Neural cell (in vitro differentiated cells): ENCODE data around the gene NDUFAB1. TPM values are rescaled to one million over a fixed set of nuclear protein-coding genes. Genes with fewer than 3 reads are reported as not detected.

Experiments
- H2AFZ ChIP-seq: fragments of 200-600, 300-800 bp; sonication (generic), shearing (Covaris generic); 2 replicates; pipeline ENCODE4 v1.6.0; 2014; ENCODE audit warnings: low read depth, mild to moderate bottlenecking, antibody characterized with exemption, low read length, moderate library complexity
- H3F3A ChIP-seq: fragments of 200-600 bp; shearing (Covaris generic); 2 replicates; pipeline ENCODE4 v1.6.1; 2016; ENCODE audit warnings: mild to moderate bottlenecking, moderate library complexity, mixed read lengths, antibody characterized with exemption, low read length; ENCODE audit not compliant: insufficient read depth, poor library complexity, severe bottlenecking
- H3K27ac ChIP-seq: fragments of 200-600, 300-800 bp; sonication (generic), shearing (Covaris generic); 2 replicates; pipeline ENCODE4 v1.5.1; 2014; ENCODE audit warnings: mild to moderate bottlenecking, low read length, moderate library complexity
- H3K27me3 ChIP-seq: fragments of 300-800, 200-600 bp; sonication (generic), shearing (Covaris generic); 2 replicates; pipeline ENCODE4 v1.6.0; 2014; ENCODE audit warnings: mild to moderate bottlenecking, low read depth, low read length, moderate library complexity; ENCODE audit not compliant: insufficient read depth
- H3K36me3 ChIP-seq: fragments of 300-800, 200-600 bp; sonication (generic), shearing (Covaris generic); 2 replicates; pipeline ENCODE4 v1.5.1; 2014; ENCODE audit warnings: mild to moderate bottlenecking, antibody characterized with exemption, low read length, moderate library complexity; ENCODE audit not compliant: insufficient read depth
- H3K4me2 ChIP-seq: fragments of 300-800, 200-600 bp; sonication (generic), shearing (Covaris generic); 2 replicates; pipeline ENCODE4 v1.6.0; 2014; ENCODE audit warnings: mild to moderate bottlenecking, low read length
- H3K4me3 ChIP-seq: fragments of 300-800, 200-600 bp; sonication (generic), shearing (Covaris generic); 2 replicates; pipeline ENCODE4 v1.5.1; 2014; ENCODE audit warnings: mild to moderate bottlenecking, low read length, moderate library complexity
- H3K79me2 ChIP-seq: fragments of 200-600 bp; shearing (Covaris generic); replicated peaks from 2 replicates; pipeline ENCODE4 v1.6.0; 2014; ENCODE audit warnings: mild to moderate bottlenecking, low read length, moderate library complexity; ENCODE audit not compliant: insufficient read depth
- H3K9ac ChIP-seq: fragments of 300-800, 200-600 bp; sonication (generic), shearing (Covaris generic); 2 replicates; pipeline ENCODE4 v1.6.1; 2016; ENCODE audit warnings: mild to moderate bottlenecking, low read length, mixed read lengths
- H3K9me2 ChIP-seq: fragments of 200-600 bp; shearing (Covaris generic); 2 replicates; pipeline ENCODE4 v1.6.1; 2016; ENCODE audit warnings: mild to moderate bottlenecking, low read length, mixed read lengths; ENCODE audit not compliant: insufficient read depth
- H3K9me3 ChIP-seq: fragments of 200-600, 300-800 bp; sonication (generic), shearing (Covaris generic); 2 replicates; pipeline ENCODE4 v1.6.1; 2016; ENCODE audit warnings: mild to moderate bottlenecking, mixed run types, low read length, moderate library complexity, mixed read lengths
- H4K20me1 ChIP-seq: fragments of 200-600 bp; shearing (Covaris generic); 2 replicates; pipeline ENCODE4 v1.6.1; 2016; ENCODE audit warnings: mild to moderate bottlenecking, mixed run types; ENCODE audit not compliant: insufficient read depth
- EP300 ChIP-seq: fragments of 450-650 bp; conservative IDR thresholded peaks from 2 replicates; pipeline ENCODE4 v1.6.1; 2014; ENCODE audit warnings: antibody characterized with exemption, mild to moderate bottlenecking, moderate library complexity; ENCODE audit not compliant: poor library complexity, severe bottlenecking
- EZH2 ChIP-seq: fragments of 200-600, 300-800 bp; shearing (Covaris generic), sonication (generic); IDR thresholded peaks from 2 replicates; pipeline ENCODE4 v1.6.1; 2014; ENCODE audit warnings: antibody characterized with exemption, low read length, borderline replicate concordance, mild to moderate bottlenecking; ENCODE audit not compliant: insufficient read depth, poor library complexity, severe bottlenecking
- MXI1 ChIP-seq: fragments of 450-650 bp; conservative IDR thresholded peaks from 2 replicates; pipeline ENCODE4 v1.6.1; 2014; ENCODE audit warnings: antibody characterized with exemption, mild to moderate bottlenecking; ENCODE audit not compliant: poor library complexity, severe bottlenecking
- POLR2AphosphoS5 ChIP-seq: IDR thresholded peaks from 2 replicates; pipeline ENCODE4 v1.6.1; 2012
- RAD21 ChIP-seq: fragments of 450-650 bp; conservative IDR thresholded peaks from 2 replicates; pipeline ENCODE4 v1.6.1; 2014; ENCODE audit warnings: antibody characterized with exemption, mild to moderate bottlenecking, moderate library complexity
- SMC3 ChIP-seq: fragments of 450-650 bp; conservative IDR thresholded peaks from 2 replicates; pipeline ENCODE4 v1.6.1; 2014; ENCODE audit warnings: antibody characterized with exemption, mild to moderate bottlenecking, moderate library complexity; ENCODE audit not compliant: poor library complexity
- TAF1 ChIP-seq: IDR thresholded peaks from 2 replicates; pipeline ENCODE4 v1.6.1; 2012; ENCODE audit warnings: low read depth
- polyA plus RNA-seq: library from polyadenylated mRNA; depleted of rRNA; stranded (reverse); fragments of >200 nt; gene quantifications from 2 replicates; pipeline ENCODE4 v1.2.3, GENCODE V29; 2014
- TF ChIP-seq, protein P1 (sequence below): fragments of 450-650 bp; IDR thresholded peaks from 2 replicates; pipeline ENCODE4 v1.5.1; 2014; ENCODE audit warnings: antibody characterized with exemption, mild to moderate bottlenecking, moderate library complexity; ENCODE audit not compliant: poor library complexity, severe bottlenecking
- TF ChIP-seq, protein P2 (sequence below): IDR thresholded peaks from 2 replicates; pipeline ENCODE4 v1.6.1; 2012; ENCODE audit warnings: borderline replicate concordance

Gene NDUFAB1
- polyA plus RNA-seq, 1 donor from 2014 or later = 492 TPM

DNA sequence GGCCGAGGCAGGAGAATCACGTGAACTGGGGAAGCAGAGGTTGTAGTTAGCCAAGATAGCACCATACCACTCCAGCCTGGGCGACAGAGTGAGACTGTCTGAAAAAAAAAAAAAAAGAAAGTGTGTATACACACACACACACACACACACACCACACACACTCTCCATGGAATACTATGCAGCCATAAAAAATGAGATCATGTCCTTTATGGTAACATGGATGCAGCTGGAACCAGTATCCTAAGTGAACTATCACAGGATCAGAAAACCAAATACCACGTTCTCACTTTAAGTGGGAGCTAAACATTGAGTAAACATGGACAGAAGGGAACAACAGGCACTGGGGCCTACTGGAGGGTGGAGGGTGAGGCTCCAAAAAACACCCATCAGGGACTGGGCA lies 16.7 kb downstream of the NDUFAB1 start:
- Histone ChIP-seq H3K27ac (no peak overlapping the region), H3K9me3 (no peaks in the 10 kb centered on the region), H3K9me2 (no peaks in the 10 kb centered on the region), H3K9ac (no peak overlapping the region), H3K4me2 (no peak overlapping the region), H3K27me3 (no peaks in the 10 kb centered on the region), H2AFZ (no peak overlapping the region), H4K20me1 (no peaks in the 10 kb centered on the region), H3K4me3 (no peak overlapping the region), H3K36me3 (peaks cover 10% of the 10 kb centered on the region), H3F3A (no peaks in the 10 kb centered on the region), H3K79me2 (no peaks in the 10 kb centered on the region)
- no peak for TF ChIP-seq RAD21
- no peak for TF ChIP-seq SMC3
- TF ChIP-seq, protein P1, sequence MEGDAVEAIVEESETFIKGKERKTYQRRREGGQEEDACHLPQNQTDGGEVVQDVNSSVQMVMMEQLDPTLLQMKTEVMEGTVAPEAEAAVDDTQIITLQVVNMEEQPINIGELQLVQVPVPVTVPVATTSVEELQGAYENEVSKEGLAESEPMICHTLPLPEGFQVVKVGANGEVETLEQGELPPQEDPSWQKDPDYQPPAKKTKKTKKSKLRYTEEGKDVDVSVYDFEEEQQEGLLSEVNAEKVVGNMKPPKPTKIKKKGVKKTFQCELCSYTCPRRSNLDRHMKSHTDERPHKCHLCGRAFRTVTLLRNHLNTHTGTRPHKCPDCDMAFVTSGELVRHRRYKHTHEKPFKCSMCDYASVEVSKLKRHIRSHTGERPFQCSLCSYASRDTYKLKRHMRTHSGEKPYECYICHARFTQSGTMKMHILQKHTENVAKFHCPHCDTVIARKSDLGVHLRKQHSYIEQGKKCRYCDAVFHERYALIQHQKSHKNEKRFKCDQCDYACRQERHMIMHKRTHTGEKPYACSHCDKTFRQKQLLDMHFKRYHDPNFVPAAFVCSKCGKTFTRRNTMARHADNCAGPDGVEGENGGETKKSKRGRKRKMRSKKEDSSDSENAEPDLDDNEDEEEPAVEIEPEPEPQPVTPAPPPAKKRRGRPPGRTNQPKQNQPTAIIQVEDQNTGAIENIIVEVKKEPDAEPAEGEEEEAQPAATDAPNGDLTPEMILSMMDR = no peak
- TF ChIP-seq EZH2 = no peak
- TF ChIP-seq TAF1 = no peak
- TF ChIP-seq MXI1 = no peak
- no peak for TF ChIP-seq EP300
- TF ChIP-seq POLR2AphosphoS5 = no peak
- TF ChIP-seq, protein P2, sequence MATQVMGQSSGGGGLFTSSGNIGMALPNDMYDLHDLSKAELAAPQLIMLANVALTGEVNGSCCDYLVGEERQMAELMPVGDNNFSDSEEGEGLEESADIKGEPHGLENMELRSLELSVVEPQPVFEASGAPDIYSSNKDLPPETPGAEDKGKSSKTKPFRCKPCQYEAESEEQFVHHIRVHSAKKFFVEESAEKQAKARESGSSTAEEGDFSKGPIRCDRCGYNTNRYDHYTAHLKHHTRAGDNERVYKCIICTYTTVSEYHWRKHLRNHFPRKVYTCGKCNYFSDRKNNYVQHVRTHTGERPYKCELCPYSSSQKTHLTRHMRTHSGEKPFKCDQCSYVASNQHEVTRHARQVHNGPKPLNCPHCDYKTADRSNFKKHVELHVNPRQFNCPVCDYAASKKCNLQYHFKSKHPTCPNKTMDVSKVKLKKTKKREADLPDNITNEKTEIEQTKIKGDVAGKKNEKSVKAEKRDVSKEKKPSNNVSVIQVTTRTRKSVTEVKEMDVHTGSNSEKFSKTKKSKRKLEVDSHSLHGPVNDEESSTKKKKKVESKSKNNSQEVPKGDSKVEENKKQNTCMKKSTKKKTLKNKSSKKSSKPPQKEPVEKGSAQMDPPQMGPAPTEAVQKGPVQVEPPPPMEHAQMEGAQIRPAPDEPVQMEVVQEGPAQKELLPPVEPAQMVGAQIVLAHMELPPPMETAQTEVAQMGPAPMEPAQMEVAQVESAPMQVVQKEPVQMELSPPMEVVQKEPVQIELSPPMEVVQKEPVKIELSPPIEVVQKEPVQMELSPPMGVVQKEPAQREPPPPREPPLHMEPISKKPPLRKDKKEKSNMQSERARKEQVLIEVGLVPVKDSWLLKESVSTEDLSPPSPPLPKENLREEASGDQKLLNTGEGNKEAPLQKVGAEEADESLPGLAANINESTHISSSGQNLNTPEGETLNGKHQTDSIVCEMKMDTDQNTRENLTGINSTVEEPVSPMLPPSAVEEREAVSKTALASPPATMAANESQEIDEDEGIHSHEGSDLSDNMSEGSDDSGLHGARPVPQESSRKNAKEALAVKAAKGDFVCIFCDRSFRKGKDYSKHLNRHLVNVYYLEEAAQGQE = no peak

DNA sequence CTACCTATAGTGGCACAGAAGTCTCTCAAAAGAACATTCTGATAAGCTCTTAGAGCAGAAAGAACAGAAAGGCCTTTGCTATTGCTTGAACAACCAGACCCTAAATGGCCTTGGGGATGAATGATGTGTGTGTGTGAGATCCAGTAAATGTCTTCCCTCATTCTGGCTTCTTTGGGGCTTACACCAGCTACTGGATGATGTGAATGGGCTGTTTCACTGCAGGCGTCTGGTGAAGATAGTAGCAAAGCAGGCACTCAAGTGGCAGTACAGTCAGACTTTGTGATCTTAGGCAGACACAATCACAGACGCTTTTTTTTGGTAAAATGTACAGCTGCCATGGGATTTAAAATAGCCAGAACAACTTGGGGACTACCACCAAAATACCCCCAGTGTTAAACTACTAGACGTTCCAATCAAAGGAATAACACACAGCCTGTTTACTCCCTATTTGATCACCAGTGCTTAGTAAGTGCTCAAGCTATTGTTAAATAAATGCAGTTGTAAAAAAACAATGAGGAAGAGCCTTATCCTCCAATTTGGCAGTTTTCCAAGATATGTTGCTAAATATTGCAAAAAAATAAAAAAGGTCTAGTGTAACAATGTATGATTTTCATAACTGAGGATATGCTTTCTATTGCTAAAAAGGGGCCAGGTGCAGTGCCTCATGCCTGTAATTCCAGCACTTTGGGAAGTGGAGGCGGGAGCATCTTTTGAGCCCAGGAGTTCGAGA lies 17.9 kb downstream of the NDUFAB1 start:
- H3K4me2 ChIP-seq = no peak overlapping the region
- H3K9ac ChIP-seq = no peak overlapping the region
- H3K27me3 ChIP-seq = no peaks in the 10 kb centered on the region
- no peak overlapping the region for H3K4me3 ChIP-seq
- no peaks in the 10 kb centered on the region for H4K20me1 ChIP-seq
- no peak overlapping the region for H2AFZ ChIP-seq
- TF ChIP-seq MXI1 (no peak), SMC3 (no peak), EP300 (no peak), POLR2AphosphoS5 (no peak)
- TF ChIP-seq, protein P2 = no peak
- TF ChIP-seq, protein P1 = no peak
- no peaks in the 10 kb centered on the region for H3K79me2 ChIP-seq
- peaks cover 10% of the 10 kb centered on the region for H3K36me3 ChIP-seq
- no peak overlapping the region for H3K27ac ChIP-seq
- H3K9me3 ChIP-seq = no peaks in the 10 kb centered on the region
- H3F3A ChIP-seq = no peaks in the 10 kb centered on the region
- no peaks in the 10 kb centered on the region for H3K9me2 ChIP-seq
